Measurements from ENCODE around the gene MED10.

DNA sequence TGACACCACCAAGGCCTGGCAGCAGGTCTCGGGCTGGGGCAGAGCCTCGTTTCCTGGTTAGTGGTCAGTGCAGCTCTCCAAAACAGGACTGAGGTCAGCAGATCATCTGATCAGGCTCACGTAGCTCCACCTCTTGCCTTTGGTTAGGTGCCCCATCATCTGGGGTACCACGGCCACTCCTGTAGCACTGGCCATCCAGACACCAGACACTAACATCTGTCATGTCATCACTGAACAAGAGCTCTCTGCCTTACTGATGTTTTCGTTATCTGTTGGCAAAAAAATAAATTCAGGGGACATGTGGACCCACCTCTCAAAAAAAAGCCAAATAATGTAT, 29.9 kb upstream of the MED10 start:
- TF ChIP-seq, protein P1, sequence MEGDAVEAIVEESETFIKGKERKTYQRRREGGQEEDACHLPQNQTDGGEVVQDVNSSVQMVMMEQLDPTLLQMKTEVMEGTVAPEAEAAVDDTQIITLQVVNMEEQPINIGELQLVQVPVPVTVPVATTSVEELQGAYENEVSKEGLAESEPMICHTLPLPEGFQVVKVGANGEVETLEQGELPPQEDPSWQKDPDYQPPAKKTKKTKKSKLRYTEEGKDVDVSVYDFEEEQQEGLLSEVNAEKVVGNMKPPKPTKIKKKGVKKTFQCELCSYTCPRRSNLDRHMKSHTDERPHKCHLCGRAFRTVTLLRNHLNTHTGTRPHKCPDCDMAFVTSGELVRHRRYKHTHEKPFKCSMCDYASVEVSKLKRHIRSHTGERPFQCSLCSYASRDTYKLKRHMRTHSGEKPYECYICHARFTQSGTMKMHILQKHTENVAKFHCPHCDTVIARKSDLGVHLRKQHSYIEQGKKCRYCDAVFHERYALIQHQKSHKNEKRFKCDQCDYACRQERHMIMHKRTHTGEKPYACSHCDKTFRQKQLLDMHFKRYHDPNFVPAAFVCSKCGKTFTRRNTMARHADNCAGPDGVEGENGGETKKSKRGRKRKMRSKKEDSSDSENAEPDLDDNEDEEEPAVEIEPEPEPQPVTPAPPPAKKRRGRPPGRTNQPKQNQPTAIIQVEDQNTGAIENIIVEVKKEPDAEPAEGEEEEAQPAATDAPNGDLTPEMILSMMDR (IDR thresholded peaks at IDR 0.05), result no peak
- TF ChIP-seq POLR2A (IDR thresholded peaks at IDR 0.05), result no peak
- no peak for TF ChIP-seq POLR2AphosphoS5 (IDR thresholded peaks at IDR 0.05; ENCODE audit: insufficient read depth in 1 of 2, low read depth in 1 of 2)
